ENCODE results near the gene ARHGAP31.

Gene ARHGAP31

DNA sequence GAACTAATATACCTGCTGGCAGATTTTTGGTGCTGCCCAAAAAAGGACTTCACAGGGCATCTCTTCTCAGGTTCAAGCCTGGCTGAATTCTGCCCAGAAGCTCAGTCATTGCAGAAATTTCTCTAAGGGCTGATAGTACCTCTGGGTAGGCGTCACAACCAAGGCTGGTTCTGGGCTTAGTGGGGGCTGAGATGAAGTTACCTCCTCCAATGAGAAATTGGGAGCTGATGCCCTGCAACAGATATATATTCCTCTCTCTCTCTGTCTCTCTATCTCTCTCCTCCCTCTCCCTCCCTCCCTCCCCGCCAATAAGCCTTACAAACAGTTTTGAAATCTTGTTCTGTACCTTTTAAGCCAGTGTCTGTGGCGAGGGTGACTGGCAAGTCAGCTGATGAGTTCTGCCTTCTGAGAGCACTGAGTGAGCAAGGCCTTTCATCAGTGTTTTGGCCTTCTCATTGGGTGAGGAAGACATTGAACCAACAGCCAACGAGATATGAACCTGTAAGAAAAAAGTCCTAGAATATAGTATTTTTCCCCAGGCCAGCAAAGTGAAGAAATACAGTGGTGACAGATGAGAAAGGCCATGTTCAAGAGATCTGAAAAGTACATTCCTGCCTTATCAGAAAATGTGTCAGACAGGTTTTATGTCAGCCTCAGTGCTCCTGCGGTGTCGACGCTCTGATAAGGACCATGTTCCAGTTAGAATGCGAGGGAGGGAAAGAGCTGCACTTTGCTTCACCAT, 123.8 kb downstream of the ARHGAP31 start:
- TF ChIP-seq, protein P1, sequence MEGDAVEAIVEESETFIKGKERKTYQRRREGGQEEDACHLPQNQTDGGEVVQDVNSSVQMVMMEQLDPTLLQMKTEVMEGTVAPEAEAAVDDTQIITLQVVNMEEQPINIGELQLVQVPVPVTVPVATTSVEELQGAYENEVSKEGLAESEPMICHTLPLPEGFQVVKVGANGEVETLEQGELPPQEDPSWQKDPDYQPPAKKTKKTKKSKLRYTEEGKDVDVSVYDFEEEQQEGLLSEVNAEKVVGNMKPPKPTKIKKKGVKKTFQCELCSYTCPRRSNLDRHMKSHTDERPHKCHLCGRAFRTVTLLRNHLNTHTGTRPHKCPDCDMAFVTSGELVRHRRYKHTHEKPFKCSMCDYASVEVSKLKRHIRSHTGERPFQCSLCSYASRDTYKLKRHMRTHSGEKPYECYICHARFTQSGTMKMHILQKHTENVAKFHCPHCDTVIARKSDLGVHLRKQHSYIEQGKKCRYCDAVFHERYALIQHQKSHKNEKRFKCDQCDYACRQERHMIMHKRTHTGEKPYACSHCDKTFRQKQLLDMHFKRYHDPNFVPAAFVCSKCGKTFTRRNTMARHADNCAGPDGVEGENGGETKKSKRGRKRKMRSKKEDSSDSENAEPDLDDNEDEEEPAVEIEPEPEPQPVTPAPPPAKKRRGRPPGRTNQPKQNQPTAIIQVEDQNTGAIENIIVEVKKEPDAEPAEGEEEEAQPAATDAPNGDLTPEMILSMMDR (IDR thresholded peaks at IDR 0.05): no peak
- Histone ChIP-seq H3K4me2 (ENCODE audit: low read length) (no peak overlapping the region), H3K9me3 (ENCODE audit: control insufficient read depth, low read length) (no peaks in the 10 kb centered on the region), H3K36me3 (ENCODE audit: control insufficient read depth, insufficient read depth, low read length) (no peaks in the 10 kb centered on the region), H3K4me1 (no peaks in the 10 kb centered on the region), H3K27ac (no peak overlapping the region), H2AFZ (no peak overlapping the region), H3K27me3 (ENCODE audit: control insufficient read depth, insufficient read depth, low read length) (no peaks in the 10 kb centered on the region), H3K79me2 (no peaks in the 10 kb centered on the region), H3K9ac (no peak overlapping the region), H3K4me3 (ENCODE audit: low read depth, low read length) (no peak overlapping the region)

DNA sequence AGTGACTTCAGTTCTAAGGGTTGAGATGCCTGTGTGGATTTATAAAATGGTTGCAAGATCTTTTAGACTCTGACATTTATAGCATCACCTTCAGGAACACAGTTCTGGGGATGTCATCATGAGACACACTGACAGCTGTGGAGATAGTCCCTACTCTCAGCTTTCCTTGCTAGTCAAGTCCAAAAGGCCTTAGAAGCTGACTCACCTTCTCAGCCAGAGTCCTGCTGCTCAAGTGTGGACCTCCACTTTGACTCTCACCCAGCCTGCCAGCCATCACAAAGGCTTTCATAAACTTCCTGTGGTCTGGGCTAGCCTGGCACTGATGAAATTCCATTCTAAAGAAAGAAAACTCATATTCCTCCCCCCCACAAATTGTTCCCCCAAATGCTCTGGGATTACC, 124.5 kb downstream of the ARHGAP31 start:
- Histone ChIP-seq H2AFZ (no peak overlapping the region), H3K9me3 (ENCODE audit: control insufficient read depth, low read length) (no peaks in the 10 kb centered on the region), H3K79me2 (no peaks in the 10 kb centered on the region), H3K4me3 (ENCODE audit: low read depth, low read length) (no peak overlapping the region), H3K4me1 (no peaks in the 10 kb centered on the region), H3K27ac (no peak overlapping the region), H3K9ac (no peak overlapping the region), H3K27me3 (ENCODE audit: control insufficient read depth, insufficient read depth, low read length) (no peaks in the 10 kb centered on the region), H3K36me3 (ENCODE audit: control insufficient read depth, insufficient read depth, low read length) (no peaks in the 10 kb centered on the region), H3K4me2 (ENCODE audit: low read length) (no peak overlapping the region)
- TF ChIP-seq, protein P1 (IDR thresholded peaks at IDR 0.05): no peak

DNA sequence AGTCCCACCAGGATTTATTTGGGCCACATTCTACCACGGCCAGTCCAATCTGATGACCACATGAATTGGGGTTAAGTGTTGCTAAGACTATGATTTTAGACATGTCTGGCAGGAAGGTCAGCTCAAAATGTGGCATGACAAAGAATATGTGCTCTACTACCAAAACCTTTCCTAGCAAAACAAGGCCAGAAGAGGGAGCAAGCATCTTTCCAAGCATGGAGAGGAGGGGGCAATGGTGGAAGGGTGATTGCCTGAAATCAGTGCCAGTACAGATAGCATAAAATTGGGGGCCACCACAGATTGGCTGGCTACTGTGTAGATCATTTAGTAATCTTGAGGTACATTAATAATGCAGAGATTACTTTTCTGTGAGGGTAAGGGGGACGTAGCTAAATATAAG, 126.0 kb downstream of the ARHGAP31 start:
- TF ChIP-seq, protein P1 (IDR thresholded peaks at IDR 0.05): no peak
- Histone ChIP-seq H3K4me2 (ENCODE audit: low read length) (no peak overlapping the region), H3K27me3 (ENCODE audit: control insufficient read depth, insufficient read depth, low read length) (no peaks in the 10 kb centered on the region), H2AFZ (no peak overlapping the region), H3K4me3 (ENCODE audit: low read depth, low read length) (no peak overlapping the region), H3K27ac (no peak overlapping the region), H3K79me2 (no peaks in the 10 kb centered on the region), H3K36me3 (ENCODE audit: control insufficient read depth, insufficient read depth, low read length) (no peaks in the 10 kb centered on the region), H3K4me1 (no peaks in the 10 kb centered on the region), H3K9me3 (ENCODE audit: control insufficient read depth, low read length) (no peaks in the 10 kb centered on the region), H3K9ac (no peak overlapping the region)

DNA sequence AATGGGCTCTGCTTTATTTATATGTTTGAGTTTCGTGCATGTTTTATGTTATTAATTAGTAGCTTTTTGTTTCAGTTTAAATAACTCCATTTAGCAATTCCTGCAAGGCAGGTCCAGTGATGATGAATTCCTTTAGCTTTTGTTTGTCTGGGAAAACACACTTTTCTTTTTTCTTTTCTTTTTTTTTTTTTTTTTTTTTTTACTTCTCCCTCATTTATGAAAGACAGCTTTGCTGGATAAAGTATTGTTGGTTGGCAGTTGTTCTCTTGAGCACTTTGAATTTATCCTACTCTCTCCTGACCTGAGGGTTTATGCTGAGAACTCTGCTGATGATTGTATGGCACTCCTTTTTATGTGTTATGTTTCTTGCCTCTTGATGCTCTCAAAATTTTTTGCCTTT, 133.5 kb downstream of the ARHGAP31 start:
- H3K4me1 ChIP-seq: no peaks in the 10 kb centered on the region
- no peak overlapping the region for H3K9ac ChIP-seq
- peaks cover 7% of the 10 kb centered on the region for H3K36me3 ChIP-seq (ENCODE audit: control insufficient read depth, insufficient read depth, low read length)
- H3K27me3 ChIP-seq (ENCODE audit: control insufficient read depth, insufficient read depth, low read length): no peaks in the 10 kb centered on the region
- no peak overlapping the region for H3K4me3 ChIP-seq (ENCODE audit: low read depth, low read length)
- no peak overlapping the region for H3K27ac ChIP-seq
- TF ChIP-seq, protein P1 (IDR thresholded peaks at IDR 0.05): no peak
- H3K79me2 ChIP-seq: no peaks in the 10 kb centered on the region
- H3K4me2 ChIP-seq (ENCODE audit: low read length): no peak overlapping the region
- H2AFZ ChIP-seq: no peak overlapping the region
- peaks cover 9% of the 10 kb centered on the region for H3K9me3 ChIP-seq (ENCODE audit: control insufficient read depth, low read length)

DNA sequence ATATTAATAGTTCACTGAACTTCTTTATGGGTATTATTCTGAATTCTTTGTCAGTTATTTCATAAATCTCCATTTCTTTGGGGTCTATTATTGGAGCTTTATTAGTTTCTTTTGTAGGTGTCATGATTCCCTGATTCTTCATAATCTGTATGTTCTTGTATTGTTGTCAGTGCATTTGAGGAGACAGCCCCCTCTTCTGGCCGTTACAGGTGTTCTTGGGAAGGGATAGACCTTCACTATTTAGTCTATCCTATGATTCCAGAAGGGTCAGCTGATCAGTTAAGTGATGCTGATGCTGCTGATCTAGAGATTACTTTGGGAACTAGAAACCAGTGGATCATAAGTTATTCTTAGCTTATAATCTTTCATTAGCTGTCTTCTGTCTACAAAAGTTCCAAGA, 134.4 kb downstream of the ARHGAP31 start:
- no peak overlapping the region for H3K27ac ChIP-seq
- no peaks in the 10 kb centered on the region for H3K4me1 ChIP-seq
- H3K4me2 ChIP-seq (ENCODE audit: low read length): no peak overlapping the region
- H3K27me3 ChIP-seq (ENCODE audit: control insufficient read depth, insufficient read depth, low read length): no peaks in the 10 kb centered on the region
- H3K9ac ChIP-seq: no peak overlapping the region
- H3K4me3 ChIP-seq (ENCODE audit: low read depth, low read length): no peak overlapping the region
- H3K36me3 ChIP-seq (ENCODE audit: control insufficient read depth, insufficient read depth, low read length): peaks cover 7% of the 10 kb centered on the region
- TF ChIP-seq, protein P1 (IDR thresholded peaks at IDR 0.05): no peak
- H3K9me3 ChIP-seq (ENCODE audit: control insufficient read depth, low read length): peaks cover 9% of the 10 kb centered on the region
- no peaks in the 10 kb centered on the region for H3K79me2 ChIP-seq
- H2AFZ ChIP-seq: no peak overlapping the region

All from parathyroid adenoma (tissue), 2 donors.